ENCODE data around the gene PHPT1. TPM values are rescaled to one million over a fixed set of nuclear protein-coding genes. Genes with fewer than 3 reads are reported as not detected.
A peak's percentile ranks its signal among the peaks of the same experiment; 100 is the strongest.

PHPT1 gene
- total and polyA plus RNA-seq, 4 donors: 75.0 to 195 (median 117) TPM

GRCh38 chr9:136876476-136876875, 27.3 kb downstream of the PHPT1 start:
- 86 to 93% methylated on average over 5 of the region's 5 CpGs for WGBS, 2 donors
- ATAC-seq (ENCODE audit: insufficient read depth, low FRiP score): no peak
- peaks cover 0 to 4% (median 0%) of the 10 kb centered on the region in 4 donors for H3K9me3 ChIP-seq (ENCODE audit: control insufficient read depth in 4 of 4, insufficient read depth in 3 of 4, low read length in 3 of 4)

GRCh38 chr9:136880651-136881050, 31.4 kb downstream of the PHPT1 start:
- no peaks in the 10 kb centered on the region for H3K36me3 ChIP-seq (ENCODE audit: control insufficient read depth in 4 of 4, insufficient read depth in 4 of 4, low read length in 4 of 4)
- peaks cover 0 to 14% (median 0%) of the 10 kb centered on the region in 5 donors for H3K4me1 ChIP-seq (ENCODE audit: control insufficient read depth in 5 of 5, insufficient read depth in 5 of 5, low read length in 5 of 5)
- H3K27me3 ChIP-seq (ENCODE audit: control insufficient read depth in 3 of 3, insufficient read depth in 3 of 3, low read length in 2 of 3): no peaks in the 10 kb centered on the region
- WGBS, 2 donors: 85 to 86% methylated on average over 10 to 11 of the region's 11 CpGs
- ATAC-seq (ENCODE audit: insufficient read depth, low FRiP score): no peak
- no peak overlapping the region for H3K27ac ChIP-seq (ENCODE audit: low read depth in 1 of 2, low read length in 1 of 2)
- DNase-seq: no peak
- no peak overlapping the region for H3K4me3 ChIP-seq
- no peaks in the 10 kb centered on the region for H3K9me3 ChIP-seq (ENCODE audit: control insufficient read depth in 4 of 4, insufficient read depth in 3 of 4, low read length in 3 of 4)
- no peak for TF ChIP-seq CTCF (IDR thresholded peaks at IDR 0.05; ENCODE audit: control extremely low read depth, extremely low read depth)
- H3K9ac ChIP-seq (ENCODE audit: insufficient read depth in 1 of 2, low read length in 2 of 2): no peak overlapping the region

More at GRCh38 chr9:136876476-136876875, 27.3 kb downstream of the PHPT1 start:
- TF ChIP-seq CTCF (IDR thresholded peaks at IDR 0.05; ENCODE audit: control extremely low read depth, extremely low read depth): no peak
- H3K9ac ChIP-seq (ENCODE audit: insufficient read depth in 1 of 2, low read length in 2 of 2): no peak overlapping the region
- H3K4me1 ChIP-seq (ENCODE audit: control insufficient read depth in 5 of 5, insufficient read depth in 5 of 5, low read length in 5 of 5): no peaks in the 10 kb centered on the region
- H3K27me3 ChIP-seq (ENCODE audit: control insufficient read depth in 3 of 3, insufficient read depth in 3 of 3, low read length in 2 of 3): no peaks in the 10 kb centered on the region
- no peaks in the 10 kb centered on the region for H3K36me3 ChIP-seq (ENCODE audit: control insufficient read depth in 4 of 4, insufficient read depth in 4 of 4, low read length in 4 of 4)
- no peak overlapping the region for H3K27ac ChIP-seq (ENCODE audit: low read depth in 1 of 2, low read length in 1 of 2)
- H3K4me3 ChIP-seq: no peak overlapping the region
- no peak for DNase-seq

DNA sequence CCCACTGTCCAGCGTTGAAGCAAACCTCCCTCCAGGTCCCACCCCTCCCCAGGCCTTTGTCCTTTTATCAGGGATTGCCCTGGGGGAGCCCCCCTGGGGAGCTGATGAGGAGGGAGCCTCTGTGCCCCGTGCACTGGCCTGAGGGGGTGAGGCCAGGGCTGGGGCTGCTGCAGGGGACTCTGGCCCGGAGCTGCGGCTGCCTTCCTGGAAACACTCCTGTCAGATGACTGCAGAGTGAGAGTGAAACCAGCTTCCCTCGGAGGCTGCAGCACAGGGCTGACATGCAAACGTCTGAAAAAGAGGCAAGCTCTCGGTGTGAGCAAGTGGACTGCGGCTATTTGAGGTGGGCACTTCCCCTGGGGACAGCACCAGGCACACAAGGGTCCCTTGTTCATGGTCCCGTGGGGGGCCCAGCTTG, 32.5 kb downstream of the PHPT1 start:
- Histone ChIP-seq H3K9me3 (ENCODE audit: control insufficient read depth in 4 of 4, insufficient read depth in 3 of 4, low read length in 3 of 4) (no peaks in the 10 kb centered on the region), H3K4me3 (no peak overlapping the region), H3K36me3 (ENCODE audit: control insufficient read depth in 4 of 4, insufficient read depth in 4 of 4, low read length in 4 of 4) (no peaks in the 10 kb centered on the region), H3K4me1 (ENCODE audit: control insufficient read depth in 5 of 5, insufficient read depth in 5 of 5, low read length in 5 of 5) (peaks cover 0 to 14% (median 0%) of the 10 kb centered on the region in 5 donors), H3K27me3 (ENCODE audit: control insufficient read depth in 3 of 3, insufficient read depth in 3 of 3, low read length in 2 of 3) (no peaks in the 10 kb centered on the region), H3K9ac (ENCODE audit: insufficient read depth in 1 of 2, low read length in 2 of 2) (no peak overlapping the region), H3K27ac (ENCODE audit: low read depth in 1 of 2, low read length in 1 of 2) (peak overlapping the region in 1 of 2 donors; percentile 57)
- no peak for TF ChIP-seq CTCF (IDR thresholded peaks at IDR 0.05; ENCODE audit: control extremely low read depth, extremely low read depth)
- no peak for ATAC-seq (ENCODE audit: insufficient read depth, low FRiP score)
- WGBS, 2 donors: 12 to 13% methylated on average over 9 of the region's 9 CpGs
- DNase-seq: peak in 1 of 3 donors; percentile 25
